NCI-H2107 (cell line): ENCODE measurements around the gene ZNF776.
"Not testable (repeated sequence)": the region's sequence is repeated elsewhere in the genome, so short reads cannot be mapped to it uniquely, and the experiment has no call there.

ENCODE experiments used
- DNase-seq: peaks from one replicate; lab custom pipeline; 2025; lab: John Stamatoyannopoulos, UW

Gene ZNF776

DNA sequence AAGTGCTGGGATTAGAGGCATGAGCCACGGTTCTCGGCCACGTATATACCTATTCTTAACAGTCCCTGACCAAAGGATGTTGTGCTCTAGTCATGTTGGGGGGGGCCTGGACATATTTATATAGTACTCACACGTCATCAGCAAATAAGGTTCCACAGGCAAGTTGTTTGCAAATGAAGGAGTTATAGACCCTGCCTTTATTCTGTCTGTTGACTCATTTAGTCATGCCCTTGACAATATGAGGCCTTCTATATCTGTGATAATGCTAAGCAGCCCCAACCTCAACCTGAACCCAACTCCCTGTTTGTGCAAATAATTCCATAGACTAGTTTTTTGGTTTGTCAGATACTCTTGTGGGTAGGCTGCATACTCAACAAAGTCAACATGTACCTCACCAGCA is 31.7 kb downstream of the ZNF776 start:
- no peak for DNase-seq

DNA sequence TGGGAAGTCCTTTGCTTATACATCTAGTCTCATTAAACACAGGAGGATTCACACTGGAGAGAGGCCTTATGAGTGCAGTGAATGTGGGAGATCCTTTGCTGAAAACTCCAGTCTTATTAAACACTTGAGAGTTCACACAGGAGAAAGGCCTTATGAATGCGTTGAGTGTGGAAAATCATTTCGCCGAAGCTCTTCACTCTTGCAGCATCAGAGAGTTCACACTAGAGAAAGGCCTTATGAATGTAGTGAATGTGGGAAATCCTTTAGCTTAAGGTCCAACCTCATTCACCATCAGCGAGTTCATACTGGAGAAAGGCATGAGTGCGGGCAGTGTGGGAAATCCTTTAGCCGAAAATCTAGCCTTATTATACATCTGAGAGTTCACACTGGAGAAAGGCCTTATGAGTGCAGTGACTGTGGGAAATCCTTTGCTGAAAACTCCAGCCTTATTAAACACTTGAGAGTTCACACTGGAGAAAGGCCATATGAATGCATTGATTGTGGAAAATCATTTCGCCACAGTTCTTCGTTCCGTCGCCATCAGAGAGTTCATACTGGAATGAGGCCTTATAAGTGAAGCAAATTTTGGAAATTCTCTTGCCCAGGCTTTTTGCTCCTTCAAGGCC is 32.7 kb downstream of the ZNF776 start:
- no peak for DNase-seq

DNA sequence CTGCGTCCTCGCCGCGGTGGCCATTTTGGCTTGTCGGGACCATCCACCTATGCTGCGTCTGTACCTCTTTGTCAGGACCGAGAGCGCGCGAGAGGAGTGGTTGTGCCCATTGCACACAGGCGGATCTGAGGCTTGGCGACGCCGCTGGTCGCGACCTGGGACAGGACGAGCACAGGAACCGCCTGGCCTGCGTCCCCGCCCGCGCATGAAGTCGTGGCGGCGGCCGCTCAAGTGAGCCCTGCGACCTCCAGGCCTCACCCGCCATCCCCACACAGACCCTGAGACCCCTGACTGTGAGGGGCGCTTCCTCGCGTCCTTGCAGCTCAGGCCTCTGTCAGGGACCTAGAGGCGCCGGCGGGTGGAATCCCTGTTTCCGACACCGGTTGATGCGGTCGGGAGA is 39.7 kb downstream of the ZNF776 start:
- no peak for DNase-seq

DNA sequence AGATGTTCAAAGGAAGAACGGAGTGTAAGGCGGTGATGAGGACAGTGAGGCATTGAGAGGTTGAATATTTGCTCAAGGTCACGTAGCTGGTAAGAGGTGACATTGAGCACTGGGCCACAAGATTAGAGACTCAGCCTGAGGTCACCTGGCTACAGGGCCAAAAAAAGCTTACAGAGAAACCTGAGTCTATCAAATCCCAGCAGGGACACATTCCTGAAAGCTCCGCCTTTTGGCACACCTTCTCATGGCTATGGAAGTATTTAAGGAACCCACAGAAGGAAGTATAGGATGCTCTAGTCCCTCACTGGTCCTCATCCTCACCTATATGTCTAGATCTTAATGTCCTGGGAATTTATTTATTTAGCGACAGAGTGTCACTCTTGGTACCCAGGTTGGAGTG is 40.3 kb downstream of the ZNF776 start:
- no peak for DNase-seq

DNA sequence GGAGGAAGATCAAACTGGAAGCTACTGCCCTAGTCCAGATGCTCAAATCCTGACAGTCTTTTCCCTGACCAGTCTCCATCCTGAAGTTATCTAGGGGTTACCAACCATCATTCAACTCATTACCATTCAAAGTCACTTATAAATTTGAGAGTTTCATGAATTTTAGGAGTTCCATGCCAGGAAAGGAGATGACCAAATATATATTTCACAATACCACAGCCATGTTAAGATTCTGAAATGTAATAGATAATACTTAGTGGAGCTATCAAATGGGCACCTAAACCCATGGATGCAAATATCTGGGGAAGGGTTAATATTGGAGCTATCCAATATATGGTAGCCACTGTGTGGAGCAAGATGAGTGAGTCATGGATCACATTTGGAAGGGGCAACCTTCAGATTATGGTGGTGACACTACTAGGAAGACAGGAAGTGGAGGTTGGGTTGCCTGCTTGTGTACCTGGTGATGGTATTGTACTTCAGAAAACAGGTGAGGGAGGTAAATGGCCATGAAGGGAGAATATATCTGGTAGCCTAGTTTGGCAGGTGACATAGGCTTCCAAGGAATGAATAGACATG is 41.6 kb downstream of the ZNF776 start:
- no peak for DNase-seq

DNA sequence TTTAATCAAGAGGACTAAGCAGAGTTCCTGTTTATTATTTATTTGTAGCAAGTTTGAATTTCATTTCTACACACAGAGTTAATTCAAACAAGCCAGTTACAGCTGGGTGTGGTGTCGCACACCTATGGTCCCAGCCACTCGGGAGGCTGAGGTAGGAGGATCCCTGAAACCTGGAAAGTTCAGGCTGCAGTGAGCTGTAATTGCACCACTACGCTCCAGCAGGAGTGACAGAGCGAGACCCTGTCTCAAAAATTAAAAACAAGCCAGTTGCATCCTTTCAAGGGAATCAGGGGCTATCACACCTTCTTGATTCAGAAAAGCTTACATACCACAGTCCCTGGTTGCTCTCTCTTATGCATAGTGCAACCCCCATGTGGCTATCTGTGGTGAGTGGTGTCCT is 42.7 kb downstream of the ZNF776 start:
- DNase-seq: no peak

DNA sequence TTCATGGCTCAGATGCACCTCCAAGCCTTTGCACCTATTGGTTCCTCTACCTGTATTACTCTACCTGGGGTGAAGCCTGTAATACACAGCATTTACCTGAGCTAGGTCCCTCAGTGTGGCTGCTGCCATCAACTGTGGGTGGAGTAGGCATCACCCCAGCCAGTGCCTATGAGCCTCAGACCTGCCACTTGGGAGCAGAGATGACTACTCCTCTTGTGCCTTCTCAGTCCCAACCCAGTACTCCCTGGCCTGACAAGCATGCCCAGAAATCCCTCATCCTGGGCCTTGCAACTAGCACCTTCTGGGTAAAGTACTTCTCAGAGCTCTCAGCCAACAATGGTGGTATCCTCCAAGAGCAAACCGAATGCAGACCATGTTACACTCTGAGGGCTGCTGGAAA is 50.0 kb downstream of the ZNF776 start:
- not testable (repeated sequence) for DNase-seq

DNA sequence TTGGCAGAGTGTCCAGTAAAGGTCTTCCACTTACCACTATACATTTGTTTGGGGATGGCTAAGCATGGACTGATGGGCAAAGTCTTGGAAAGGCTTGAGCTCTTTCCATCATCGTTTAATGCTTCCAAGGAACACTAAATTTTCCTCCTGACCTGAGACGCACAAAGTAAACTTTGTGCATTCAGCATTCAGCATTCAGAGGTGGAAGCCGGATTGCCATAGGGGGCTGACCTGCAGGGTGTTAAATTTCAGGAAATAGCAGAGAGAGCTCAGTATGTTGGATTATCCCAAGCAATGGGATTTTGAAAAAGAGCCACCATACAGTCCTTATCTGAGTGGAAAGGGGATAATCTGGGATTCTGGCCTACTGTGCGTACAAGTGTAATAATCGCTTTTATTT is 54.1 kb downstream of the ZNF776 start:
- DNase-seq: no peak

DNA sequence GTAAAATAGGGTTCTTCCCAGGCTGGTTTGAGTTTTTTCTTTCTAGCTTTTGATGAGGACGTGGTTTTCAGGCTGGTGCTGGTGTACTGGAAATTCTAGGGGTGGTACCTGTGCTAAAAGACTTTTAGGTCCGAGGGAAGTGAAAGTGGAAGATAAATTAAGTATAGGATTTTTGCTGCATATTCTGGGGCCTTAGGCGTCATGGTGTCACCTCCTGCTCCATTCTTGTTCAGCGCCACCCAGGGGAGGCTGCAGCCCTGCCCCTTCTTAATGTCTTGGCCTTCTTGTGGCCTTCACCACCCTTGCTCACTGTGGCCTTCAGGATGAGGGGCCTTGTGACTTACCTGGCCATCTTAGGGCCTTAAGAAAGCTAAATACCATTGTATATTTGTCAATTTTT is 55.7 kb downstream of the ZNF776 start:
- DNase-seq: no peak

DNA sequence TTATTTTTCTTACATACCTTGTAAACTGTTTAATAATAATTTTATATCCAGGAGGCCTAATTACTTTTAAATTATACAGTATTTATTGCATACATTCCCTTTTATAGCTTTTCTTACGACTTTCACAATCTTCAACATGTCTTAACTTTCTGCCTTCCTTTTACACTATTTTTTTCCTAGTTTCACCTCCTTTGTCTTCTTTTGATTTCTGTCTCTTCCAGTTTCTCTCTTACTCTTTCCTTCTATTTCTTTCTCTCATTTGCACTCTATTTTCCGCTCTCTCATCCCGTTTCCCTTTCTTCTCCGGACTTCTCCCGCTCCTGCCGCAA is 56.6 kb downstream of the ZNF776 start:
- no peak for DNase-seq

DNA sequence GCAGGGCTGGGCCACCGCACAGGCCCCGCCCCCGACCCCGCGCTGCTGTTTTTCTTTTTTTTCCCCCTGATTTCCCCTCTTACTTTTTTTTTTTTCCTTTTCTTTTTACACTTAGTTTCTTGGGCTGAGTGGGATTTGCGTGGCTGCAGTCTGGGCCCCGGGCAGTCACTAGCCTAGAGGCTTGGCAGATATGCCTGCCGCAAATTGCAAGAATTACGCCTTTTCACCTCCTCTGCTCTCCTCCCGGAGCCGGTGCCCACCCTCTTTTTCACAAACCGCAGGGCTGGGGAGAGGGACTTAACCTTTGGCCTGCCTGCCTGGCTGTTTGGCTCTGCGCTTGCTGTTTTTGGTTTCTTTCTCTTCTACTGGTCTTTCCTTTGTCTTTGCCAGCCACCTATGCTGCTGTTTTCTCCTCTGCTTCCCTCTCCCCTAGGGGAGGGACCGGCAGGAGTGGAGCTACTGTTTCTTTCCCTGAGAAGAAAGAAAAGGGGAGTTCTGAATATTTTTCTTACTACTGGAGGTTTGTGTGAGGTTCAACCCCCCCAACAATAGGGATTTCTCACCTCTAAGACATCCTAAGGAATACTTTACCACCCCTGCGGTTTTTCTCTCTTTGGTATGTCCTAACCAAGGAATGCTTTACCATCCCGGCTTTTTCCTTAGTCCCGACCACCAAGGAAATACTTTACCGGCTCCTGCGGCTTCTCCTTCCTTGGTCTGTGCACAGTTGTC is 57.1 kb downstream of the ZNF776 start:
- DNase-seq: no peak

DNA sequence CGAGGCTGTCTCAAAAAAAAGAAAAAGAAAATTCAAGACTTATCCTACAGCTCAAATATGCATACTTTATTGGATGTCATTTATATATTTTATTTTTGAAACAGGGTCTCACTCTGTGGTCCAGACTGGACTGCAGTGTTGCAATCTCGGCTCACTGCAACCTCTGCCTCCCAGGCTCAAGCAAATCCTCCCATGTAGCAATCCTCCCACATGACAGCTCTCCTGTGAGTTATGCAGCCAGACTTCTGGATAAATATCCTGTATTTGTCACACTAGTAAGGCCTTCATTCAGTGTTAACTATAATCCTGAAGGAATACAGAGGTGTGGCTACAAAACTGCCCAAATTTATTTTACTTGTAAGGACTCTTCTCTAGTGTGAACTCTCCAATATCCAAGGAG is 60.9 kb downstream of the ZNF776 start:
- DNase-seq: no peak
